Fibroblast of skin of left biceps (primary cell): ENCODE measurements around the gene CD244.
"Not testable (repeated sequence)": the region's sequence is repeated elsewhere in the genome, so short reads cannot be mapped to it uniquely, and the experiment has no call there.

Experiments used
- DNase-seq, 2 experiments: peaks; one replicate each; pipeline ENCODE4 v3.0.0-alpha.2; 2013; ENCODE audit warnings: low read depth in 2 of 2

CD244 gene

DNA sequence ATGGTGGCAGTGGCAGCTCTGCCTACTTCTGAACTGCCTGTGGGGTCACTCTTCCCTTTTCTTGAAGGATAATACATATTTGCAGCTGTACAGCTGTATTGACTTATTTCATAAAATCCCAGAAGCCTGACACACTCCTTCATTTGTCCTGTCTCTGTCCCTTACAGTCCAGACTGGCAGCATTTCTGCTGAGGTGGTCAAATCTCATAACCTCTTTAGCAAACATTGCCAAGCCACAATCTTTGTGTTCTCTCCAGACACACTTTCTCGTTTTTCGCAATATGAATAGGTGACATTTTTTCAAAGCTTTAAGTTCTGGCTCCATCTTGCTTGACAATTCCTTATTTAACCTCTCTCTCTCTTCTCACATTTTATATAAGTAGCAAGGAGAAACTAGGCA, 51.5 kb downstream of the CD244 start:
- DNase-seq, result no peak

GRCh38 chr1:160810486-160810885, 52.2 kb downstream of the CD244 start:
- no peak for DNase-seq

DNA sequence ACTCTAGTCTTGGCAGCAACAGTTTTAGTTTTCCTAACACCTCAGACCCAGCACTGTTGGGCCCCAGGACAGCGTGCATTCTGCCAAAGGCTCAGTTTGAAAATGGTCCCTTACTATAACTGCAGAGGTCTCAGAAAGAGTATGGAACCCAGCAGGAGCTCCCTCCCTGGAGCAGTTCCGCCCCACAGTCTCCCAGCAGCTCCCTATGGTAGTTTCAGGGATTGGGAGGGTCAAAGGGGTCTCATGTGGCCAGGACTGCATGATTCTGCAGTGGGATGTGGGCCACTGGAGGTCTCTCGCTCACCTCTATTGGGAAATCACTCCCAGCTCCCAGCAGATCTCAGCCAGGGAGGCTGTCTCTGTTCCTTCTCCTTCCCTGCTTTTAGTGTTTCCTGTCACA, 54.4 kb downstream of the CD244 start:
- no peak for DNase-seq

GRCh38 chr1:160807738-160808137, 54.9 kb downstream of the CD244 start:
- DNase-seq, result no peak

- no peak for DNase-seq
These were observed 55.4 kb downstream of the CD244 start for GRCh38 chr1:160807247-160807646.

DNA sequence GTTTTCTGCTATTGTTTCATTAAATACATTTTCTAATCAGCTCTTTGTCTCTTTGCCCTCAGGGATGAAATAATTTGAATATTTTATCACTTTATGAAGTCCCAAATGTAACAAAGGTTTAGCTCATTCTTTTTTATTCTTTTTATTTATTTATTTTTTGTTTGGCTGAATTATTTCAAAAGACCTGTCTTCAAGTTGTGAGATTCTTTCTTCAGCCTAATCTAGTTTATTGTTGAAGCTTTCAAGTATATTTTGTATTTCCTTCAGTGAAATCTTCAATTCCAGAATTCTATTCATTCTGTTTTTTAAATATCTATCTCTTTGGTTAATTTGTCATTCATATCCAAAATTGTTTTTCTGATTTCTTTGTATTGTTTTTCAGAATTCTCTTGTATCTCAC, 55.9 kb downstream of the CD244 start:
- DNase-seq, result no peak

GRCh38 chr1:160806109-160806665, 56.5 kb downstream of the CD244 start:
- no peak for DNase-seq

- no peak for DNase-seq
These were observed 60.7 kb downstream of the CD244 start for GRCh38 chr1:160801836-160802580.

DNA sequence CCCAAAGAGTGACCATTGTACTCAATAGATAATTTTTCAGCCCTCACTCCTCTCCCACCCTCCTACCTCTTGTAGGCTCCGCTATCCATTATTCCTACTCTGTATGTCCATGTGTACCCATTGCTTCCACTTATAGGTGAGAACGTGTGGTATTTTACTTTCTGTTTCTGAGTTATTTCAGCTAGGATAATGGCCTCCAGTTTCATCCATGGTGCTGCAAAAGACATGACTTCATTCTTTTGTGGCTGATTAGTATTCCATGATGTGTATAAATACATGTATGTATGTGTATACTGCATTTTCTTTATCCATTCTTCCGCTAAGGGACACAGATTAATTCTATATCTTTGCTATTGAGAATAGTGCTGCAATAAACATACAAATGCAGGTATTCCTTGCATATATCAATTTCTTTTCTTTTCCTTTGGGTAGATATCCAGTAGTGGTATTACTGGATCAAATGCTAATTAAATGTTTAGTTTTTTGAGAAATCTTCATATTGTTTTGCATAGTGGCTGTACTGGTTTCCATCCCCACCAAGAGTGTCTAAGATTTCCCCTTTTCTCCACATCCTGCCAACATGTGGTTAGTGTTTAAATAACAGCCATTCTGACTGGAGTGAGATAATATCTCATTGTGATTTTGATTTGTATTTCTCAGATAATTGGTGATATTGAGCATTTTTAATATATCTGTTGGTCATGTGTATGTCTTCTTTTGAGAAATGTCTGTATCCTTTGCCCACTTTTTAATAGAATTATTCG, 61.9 kb downstream of the CD244 start:
- DNase-seq, result no peak

DNA sequence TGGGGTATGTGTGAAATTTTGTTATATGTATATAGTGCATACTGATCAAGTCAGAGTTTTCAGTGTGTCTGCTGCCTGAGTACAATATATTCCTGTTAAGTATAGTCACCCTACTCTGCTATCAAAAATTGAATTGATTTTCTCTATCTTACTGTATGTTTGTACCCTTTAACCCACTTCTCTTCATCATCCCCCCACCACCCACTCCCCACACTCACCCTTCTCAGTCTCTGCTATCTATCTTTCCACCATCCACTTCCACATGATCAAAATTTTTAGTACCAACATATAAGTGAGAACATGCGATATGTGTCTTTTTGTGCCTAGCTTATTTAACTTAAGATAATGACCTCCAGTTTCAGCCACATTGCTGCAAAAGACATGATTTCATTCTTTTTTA, 62.5 kb downstream of the CD244 start:
- DNase-seq, result no peak

GRCh38 chr1:160799641-160800040, 63.0 kb downstream of the CD244 start:
- no peak for DNase-seq

- DNase-seq, result no peak
These were observed 64.2 kb downstream of the CD244 start for GRCh38 chr1:160798439-160798838.

DNA sequence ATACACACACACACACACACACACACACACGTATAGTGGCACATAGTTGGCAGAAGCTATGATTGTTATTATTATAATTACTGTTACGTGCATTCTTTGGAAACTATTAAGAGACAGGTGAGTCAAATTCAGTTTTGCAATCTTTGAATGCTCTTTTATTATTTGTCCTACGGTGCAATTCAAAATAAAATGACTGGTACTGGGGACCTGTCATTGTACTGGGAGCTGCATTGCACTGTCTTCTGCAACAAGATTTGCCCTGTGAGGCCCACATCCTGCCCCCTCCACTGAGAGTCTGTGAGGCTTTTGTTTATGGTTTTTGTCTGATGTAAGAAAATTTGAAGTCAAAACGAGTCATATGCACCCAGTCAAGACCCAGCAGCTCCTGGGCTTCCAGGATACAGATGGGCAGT, 64.8 kb downstream of the CD244 start:
- DNase-seq, result no peak

DNA sequence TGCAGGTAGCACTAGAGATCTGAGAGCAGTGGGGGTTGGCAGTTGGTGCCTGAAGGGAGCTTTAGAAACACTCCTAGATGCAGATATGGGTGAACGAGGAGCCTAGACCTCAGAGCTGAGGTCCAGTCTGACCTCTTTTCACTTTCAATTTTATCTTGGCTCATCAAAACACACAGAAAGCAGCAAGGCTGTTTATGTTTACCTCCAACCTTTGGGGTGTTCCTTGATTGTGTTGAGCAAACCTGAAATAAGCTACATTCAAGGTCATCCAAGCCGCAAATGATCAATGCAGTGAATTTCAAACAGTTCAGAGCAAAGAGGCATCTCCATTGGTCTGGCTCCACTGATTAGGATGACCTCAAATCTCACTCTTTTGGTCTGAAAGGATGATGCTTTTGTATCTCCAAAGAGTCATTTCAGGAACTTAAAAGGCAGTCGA, 65.4 kb downstream of the CD244 start:
- no peak for DNase-seq

- DNase-seq, result no peak
These were observed 66.7 kb downstream of the CD244 start, which contains the start of gene LY9 for GRCh38 chr1:160795951-160796383. TSS of gene LY9 (plus strand) at chr1:160796174. CDS start at chr1:160796188, 14 bp downstream.

GRCh38 chr1:160794376-160794775, 68.3 kb downstream of the CD244 start:
- no peak for DNase-seq

DNA sequence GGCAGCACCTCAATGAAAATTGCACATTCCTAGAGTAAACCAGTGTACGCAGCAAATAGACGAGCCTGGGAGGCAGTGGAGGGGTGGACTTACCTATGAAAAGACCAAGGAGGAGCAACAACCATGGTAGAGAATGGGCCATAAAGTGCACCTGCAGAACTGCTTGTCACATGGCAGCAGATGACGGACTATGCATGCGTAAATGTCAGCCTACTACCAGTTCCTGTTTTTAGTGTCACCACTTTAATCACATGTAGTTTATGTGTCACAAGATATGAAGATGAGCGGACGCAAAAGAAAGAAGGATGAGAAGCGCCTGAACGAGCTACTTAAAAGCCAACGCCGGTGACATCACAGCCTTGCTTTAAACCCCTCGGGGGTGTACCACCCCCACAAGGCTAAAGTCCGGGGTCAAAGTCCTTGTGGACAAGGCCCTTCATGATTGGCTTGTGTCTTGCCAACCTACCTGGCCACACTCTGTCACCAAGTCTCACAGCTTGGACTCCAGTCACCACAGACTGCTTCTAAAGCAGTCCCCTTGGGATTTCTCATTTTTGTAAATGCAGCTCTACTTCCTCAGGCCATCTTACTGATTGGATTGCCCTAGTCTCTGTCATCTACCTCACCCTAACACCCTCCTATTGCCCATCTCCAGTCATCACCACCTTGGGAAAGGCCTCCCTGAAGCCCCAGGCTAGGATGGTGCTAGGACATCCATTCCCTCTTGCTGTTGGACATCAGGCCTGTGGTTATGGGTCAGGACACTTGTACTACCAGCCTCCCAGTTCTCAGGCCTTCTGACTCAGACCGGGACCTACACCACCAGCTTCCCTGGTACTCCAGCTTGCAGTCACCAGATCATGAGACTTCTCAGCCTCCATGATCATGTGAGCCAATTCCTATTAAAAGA, 72.7 kb downstream of the CD244 start:
- DNase-seq, result no peak

DNA sequence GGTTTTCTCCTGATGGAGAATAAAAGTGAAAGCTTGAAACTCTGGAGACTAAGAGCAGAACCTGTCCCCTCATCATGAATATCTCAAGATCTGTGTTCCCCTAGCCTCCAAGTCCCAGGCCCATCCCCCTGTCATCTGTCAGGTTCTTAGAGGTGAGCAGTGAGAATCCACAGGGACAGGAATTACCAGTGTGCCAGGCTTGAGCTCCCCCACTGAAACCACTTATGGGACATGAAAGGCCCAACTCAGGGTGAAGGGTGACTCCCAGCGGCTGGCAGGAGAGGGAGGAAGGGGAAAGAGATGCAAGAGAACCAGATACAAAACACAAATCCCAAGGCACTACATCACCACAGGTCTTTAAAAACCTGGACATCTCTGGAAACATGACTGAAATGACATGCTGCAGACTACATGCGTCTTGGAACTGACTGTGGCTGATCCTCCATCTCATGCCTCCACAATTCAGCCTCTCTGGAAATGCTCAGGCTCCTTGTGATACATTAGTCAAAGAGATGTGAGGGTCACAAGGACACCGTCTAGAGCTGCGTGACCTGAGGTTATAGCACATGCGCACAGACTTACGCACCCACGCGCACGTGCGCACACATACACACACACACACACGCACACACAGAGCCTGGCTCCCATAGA, 73.5 kb downstream of the CD244 start:
- DNase-seq, result no peak

DNA sequence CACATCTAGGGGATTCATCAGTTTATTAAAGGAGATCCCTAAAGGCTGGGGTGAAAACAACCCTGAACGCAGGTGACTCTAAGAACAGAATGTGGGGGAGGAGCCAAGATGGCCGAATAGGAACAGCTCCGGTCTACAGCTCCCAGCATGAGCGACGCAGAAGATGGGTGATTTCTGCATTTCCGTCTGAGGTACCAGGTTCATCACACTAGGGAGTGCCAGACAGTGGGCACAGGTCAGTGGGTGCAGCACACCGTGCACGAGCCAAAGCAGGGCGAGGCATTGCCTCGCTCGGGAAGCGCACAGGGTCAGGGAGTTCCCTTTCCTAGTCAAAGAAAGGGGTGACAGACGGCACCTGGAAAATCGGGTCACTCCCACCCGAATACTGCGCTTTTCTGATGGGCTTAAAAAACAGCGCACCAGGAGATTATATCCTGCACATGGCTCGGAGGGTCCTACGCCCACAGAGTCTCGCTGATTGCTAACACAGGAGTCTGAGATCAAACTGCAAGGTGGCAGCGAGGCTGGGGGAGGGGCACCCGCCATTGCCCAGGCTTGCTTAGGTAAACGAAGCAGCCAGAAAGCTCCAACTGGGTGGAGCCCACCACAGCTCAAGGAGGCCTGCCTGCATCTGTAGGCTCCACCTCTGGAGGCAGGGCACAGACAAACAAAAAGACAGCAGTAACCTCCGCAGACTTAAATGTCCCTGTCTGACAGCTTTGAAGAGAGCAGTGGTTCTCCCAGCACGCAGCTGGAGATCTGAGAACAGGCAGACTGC, 79.5 kb downstream of the CD244 start:
- not testable (repeated sequence) for DNase-seq

DNA sequence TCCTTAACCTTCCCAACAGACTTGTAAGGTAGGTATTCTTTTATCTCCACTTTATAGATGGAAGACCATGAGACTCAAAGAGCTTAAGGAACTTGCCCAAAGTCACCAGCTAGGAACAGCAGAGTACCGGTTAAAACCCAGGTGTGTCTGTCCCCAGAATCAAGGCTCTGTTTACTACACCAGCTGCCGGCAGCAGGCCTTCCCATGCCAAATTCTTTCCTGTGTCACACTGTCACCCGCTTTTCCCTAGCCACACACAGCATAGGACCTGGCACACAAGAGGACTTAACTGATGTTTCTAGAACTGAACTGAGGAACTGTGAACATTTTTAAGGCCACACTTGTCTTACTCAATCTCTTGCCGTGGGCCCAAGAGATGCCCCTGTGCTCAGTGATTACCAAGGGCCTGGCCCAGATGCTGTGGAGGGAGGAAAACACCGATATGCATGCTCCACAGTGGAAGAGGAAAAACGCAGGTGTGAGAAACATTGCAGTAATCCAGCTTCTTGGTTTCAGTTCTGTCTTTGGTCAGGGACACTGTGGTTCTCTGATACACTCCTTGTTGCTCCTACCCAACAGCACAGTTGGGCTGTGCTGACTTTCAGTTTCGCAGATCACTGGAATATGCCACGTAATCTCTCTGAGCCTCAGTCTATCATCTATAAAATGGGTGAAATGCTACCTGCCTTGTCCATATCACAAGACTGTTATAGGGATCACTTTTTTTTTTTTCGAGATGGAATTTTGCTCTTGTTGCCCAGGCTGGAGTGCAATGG, 80.6 kb downstream of the CD244 start:
- DNase-seq, result no peak
